ENCODE measurements around the gene PAPPA2. TPM values are rescaled to one million over a fixed set of nuclear protein-coding genes. Genes with fewer than 3 reads are reported as not detected.

The PAPPA2 gene
- total RNA-seq, 1 experiment from 2014 or later, result 0.06 TPM

DNA sequence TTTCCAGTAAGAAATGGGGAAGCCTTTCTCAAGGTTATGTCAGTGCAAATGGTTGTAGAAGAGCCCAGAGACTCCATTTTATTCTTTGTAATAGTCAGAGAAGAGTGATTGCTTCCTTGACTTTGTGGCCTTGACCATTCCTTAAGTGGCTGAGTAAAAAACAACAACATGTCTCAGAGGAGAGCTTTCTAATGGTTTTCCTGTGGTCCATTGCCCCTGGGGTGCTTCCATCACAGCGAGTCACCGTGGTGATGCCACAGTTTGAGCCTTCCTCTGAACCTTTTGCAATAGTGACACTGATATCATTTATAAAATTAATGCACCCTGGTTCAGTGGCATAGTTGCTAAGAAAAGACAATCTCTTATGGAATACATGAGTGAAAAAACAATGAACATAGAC lies 38.6 kb downstream of the PAPPA2 start:
- DNase-seq (ENCODE audit: low read depth), result no peak

DNA sequence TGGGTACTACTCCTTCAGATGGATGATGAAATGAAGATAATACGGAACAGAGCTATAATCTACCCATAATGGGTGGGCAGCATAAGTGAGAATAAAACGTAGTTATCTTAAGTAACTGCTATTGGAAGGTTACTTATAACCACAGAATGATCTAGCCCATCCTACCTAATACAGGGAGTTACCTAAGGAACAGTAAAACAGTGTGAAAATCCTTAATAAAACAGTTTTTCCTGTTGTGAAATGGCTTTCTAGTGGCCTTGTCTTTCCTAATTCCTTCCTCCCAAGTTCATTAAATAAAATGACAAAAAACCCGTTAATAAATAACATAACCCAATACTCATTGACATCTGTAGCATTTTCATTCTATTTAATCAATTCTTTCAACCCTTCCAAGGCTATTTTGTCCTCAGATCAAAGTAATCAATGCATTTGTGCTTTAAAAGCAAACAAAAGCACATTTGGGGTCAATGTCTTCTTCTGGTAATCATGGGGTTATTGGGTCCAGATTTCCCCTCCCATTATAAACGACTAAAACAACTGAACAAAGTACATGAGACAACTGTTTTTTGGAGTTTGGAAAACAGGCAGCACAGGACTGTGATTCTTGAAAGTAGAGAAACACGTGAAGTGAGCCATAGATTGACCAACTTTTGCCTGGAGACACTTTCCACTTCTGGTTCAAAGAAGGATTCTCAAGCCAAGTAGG lies 42.0 kb downstream of the PAPPA2 start:
- DNase-seq (ENCODE audit: low read depth), result no peak

DNA sequence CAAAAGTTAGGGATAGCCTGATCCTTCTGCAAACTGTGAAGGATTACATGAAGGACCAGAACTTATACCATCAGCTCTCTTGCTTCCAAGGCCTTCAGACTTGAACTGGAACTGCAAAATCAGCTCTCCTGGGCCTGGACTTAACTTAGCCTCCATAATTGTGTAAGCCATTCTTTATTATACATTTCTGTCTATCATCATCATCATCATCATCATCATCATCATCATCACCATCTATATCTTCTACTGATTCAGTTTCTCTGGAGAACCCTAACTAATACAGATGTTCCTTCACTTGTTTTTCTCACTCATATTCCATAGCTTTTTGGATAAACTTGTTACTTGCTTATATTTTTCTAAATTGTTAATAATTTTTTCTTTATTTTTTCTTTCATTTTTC lies 50.0 kb downstream of the PAPPA2 start:
- no peak for DNase-seq (ENCODE audit: low read depth)

- peak; percentile 5 for DNase-seq (ENCODE audit: low read depth)
Measured at GRCh38 chr1:176515310-176515709, 52.3 kb downstream of the PAPPA2 start.

GRCh38 chr1:176517484-176517883 lies 54.5 kb downstream of the PAPPA2 start:
- DNase-seq (ENCODE audit: low read depth), result peak; percentile 0

DNA sequence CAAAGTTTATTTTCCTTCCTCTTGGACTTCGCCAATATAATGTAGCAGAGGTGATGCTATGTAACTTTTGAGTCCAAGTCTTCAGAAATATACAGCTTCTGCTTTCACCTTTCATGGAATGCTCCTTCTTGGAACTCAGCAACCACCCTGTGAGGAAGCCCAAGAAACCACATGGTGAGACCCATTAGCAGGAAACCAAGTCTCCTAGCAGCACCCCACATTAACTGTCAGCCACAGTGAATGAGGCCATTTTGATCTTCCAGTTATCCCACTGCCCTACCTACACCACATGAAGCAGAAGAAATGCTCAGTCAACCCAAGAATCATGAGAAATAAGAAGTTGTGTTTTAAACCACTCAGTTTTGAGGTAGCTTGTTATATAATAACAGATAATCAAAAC lies 58.2 kb downstream of the PAPPA2 start:
- no peak for DNase-seq (ENCODE audit: low read depth)

DNA sequence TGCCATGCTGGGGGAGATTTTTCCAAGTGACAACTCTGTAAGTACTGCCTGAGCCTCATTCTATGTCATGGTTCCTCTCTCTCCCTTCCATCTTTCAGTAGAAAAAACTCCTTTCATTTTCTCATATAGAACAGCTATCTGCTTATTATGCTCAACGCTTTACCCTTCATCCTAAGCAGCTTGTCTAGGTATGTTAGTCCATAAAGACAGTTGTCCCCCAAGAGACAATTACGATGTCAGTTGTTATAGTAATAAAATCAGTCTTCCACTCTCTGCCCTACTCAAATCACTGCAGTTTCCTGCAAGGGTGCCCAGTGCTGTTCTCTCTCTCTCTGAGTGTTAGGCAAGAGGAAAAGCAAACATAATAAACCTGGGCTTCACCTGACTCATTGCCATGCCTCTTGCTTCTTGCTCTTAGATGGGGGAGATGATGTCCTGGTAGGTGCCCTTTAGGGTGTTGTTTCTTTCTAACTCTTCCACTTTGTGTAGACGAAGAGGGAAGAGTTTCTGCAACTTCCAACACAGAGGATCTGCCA lies 59.4 kb downstream of the PAPPA2 start:
- DNase-seq (ENCODE audit: low read depth), result no peak

DNA sequence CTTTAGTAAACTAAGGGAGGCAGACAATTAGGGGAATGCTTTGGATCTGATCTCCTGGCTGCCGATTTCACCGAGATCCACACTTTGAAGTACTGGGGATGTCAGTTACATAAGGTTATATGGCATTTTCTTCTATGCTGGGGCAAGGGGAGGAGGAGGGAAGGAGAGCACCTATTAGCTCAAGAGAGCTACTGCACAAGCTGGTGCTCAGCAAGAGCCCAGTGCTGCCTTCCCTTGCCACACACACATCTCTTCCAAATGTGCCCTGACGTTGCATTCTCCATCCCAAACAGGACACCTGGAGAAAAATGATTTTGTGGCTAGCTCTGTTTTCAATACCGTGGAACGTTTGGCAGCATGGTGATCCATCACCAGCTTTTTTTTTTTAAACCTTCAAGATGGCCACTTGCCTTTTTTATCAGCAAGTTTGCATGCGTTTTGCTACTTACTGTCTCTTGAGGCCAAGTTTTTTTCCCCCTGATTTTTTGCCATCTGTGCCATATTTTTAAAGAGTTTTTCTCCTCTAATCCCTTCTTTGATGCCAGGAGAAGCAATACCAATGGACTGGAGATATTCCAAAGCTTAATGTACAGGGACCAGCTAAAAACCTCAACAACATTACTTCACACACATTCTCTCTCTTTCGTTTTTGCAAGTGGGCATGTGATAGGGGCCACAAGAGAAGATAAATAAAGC lies 66.6 kb downstream of the PAPPA2 start:
- DNase-seq (ENCODE audit: low read depth), result no peak

DNA sequence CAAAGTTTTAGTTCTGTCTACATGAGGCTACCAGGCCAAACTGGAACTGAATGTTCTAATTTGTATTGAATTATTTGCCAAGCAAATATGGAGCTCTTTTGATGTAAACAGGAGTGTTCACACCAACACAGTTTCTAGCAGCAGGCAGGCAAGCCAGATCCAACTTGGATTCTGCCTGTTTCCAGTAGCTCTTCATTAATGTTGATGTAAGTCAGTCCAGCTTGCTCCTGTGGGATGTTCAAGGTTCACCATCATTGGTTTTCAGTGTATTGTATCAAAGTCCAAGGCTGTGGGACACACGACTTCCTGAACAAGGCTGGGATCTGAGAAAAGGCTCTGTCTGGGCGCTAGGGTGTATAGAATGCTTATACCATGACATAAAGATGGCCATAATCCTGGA lies 68.1 kb downstream of the PAPPA2 start:
- DNase-seq (ENCODE audit: low read depth), result no peak

DNA sequence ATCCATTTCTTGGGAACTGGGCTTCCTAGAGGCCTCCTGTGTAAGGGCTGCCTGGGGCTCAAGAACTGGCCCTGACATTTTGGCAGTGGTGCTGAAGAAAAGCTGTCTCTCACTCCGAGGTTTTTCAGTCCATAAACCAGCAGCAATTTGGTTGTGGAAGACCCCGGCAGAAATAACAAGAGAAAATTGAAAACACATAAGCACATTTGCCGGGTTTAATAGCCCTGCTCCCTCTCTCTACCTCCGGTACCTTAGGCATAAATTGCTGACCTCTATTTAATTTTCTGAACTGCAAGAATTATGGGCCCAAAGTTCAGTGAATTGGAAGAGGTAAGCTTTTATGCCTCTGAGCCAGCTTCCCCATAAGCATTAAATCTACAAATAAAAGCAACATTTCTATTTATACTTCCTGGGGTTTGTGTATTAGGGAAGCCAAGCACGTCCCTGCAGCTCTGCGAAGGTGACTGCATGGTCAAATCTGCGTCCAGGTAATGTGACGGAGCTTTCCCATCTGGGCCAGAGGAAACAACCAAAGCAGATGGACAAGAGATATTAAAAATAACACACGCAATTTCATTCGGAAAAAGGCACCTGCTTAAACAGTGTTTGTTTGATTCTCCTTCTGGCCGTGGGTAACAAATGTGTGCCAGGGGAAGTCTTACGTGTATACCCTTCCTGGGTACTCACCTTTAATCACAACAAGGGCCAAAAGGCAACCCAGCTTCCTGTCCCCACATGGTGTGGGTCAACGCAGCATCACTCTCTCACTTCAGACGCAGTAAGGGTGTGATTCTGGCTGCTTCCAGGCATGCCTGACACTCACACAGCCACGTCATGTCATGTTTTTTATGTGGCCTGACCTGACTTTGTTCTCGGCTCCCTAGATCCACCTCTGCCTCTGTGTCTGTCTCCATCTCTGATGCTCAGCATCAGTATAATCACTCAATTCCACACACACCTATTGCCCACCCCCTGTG lies 69.2 kb downstream of the PAPPA2 start:
- DNase-seq (ENCODE audit: low read depth), result no peak

DNA sequence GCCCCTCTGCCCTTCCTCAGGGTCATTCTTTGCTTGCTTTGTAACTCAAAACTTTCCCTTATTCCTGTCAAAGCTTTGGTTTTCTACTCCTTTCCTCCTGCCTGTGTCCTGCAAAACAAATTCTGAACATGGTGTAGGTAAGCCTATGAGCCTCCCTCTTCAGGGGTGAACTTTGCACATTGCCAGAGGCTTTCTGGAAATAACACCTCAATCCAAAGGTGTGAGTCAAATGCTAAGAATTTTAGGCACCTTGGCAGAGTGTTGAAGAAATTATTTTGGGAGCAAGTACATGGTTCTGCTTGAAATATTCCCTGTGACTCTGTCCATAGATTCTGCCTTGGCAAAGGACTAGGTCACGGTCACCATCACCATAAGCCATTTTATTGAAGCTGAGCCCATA lies 70.0 kb downstream of the PAPPA2 start:
- DNase-seq (ENCODE audit: low read depth), result no peak

GRCh38 chr1:176536588-176536987 lies 73.6 kb downstream of the PAPPA2 start:
- DNase-seq (ENCODE audit: low read depth), result no peak

- DNase-seq (ENCODE audit: low read depth), result no peak
Measured at GRCh38 chr1:176539018-176539417, 76.0 kb downstream of the PAPPA2 start.

DNA sequence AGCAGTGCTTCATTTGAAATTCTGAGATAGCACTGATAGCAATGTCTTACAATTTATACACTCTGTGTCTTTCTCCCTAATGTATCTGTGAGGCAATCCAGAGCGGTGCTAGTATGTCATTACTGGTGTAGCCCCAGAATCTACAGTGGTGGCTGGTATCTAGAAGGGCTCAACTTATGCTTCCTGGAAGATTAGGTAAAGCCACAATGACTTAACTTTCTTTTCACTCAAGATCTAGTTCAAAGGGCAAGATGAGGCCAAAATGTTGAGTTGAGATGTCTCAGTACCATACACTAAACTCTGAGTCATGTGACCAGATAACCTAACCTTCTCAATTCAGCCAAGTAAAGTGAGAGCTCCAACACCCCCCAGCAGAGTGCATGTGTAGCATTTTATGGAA lies 77.5 kb downstream of the PAPPA2 start:
- no peak for DNase-seq (ENCODE audit: low read depth)

- DNase-seq (ENCODE audit: low read depth), result no peak
Measured at GRCh38 chr1:176541663-176542062, 78.7 kb downstream of the PAPPA2 start.

GRCh38 chr1:176542352-176542751 lies 79.4 kb downstream of the PAPPA2 start:
- no peak for DNase-seq (ENCODE audit: low read depth)

- no peak for DNase-seq (ENCODE audit: low read depth)
Measured at GRCh38 chr1:176543360-176544129, 80.6 kb downstream of the PAPPA2 start.

GRCh38 chr1:176545034-176545639 lies 82.2 kb downstream of the PAPPA2 start:
- no peak for DNase-seq (ENCODE audit: low read depth)

- DNase-seq (ENCODE audit: low read depth), result no peak
Measured at GRCh38 chr1:176546825-176547224, 83.8 kb downstream of the PAPPA2 start.

- no peak for DNase-seq (ENCODE audit: low read depth)
Measured at GRCh38 chr1:176551146-176551545, 88.2 kb downstream of the PAPPA2 start.

Measured in LHCN-M2 (cell line).